Activated T-cell treated with anti-CD3 and anti-CD28 coated beads for 4 hours (primary cell): ENCODE data around the gene CLDND2.

Source experiments
- DNase-seq: peaks from one replicate; pipeline ENCODE4 v3.0.0-alpha.2; 2020

CLDND2 gene

GRCh38 chr19:51380379-51380778 is 11.6 kb upstream of the CLDND2 start:
- no peak for DNase-seq

GRCh38 chr19:51377422-51377821 is 8.6 kb upstream of the CLDND2 start:
- no peak for DNase-seq

GRCh38 chr19:51375504-51376221 is 6.9 kb upstream of the CLDND2 start:
- no peak for DNase-seq

- peak; percentile 65 for DNase-seq
Measured at GRCh38 chr19:51372649-51373504, 4.1 kb upstream of the CLDND2 start, which contains the start of gene NKG7. TSS of gene NKG7 (minus strand) at chr19:51372654. CDS start at chr19:51372535, 119 bp downstream.

- DNase-seq: no peak
Measured at GRCh38 chr19:51372021-51372648, 3.3 kb upstream of the CLDND2 start.

- DNase-seq: no peak
Measured at GRCh38 chr19:51371186-51371690, 2.4 kb upstream of the CLDND2 start.

GRCh38 chr19:51370230-51370629 is 1.4 kb upstream of the CLDND2 start:
- DNase-seq: no peak

GRCh38 chr19:51367565-51368365 is 1.0 kb downstream of the CLDND2 start:
- peak; percentile 97 for DNase-seq

GRCh38 chr19:51367255-51367564 is 1.6 kb downstream of the CLDND2 start:
- no peak for DNase-seq

- peak; percentile 85 for DNase-seq
Measured at GRCh38 chr19:51366389-51367254, 2.2 kb downstream of the CLDND2 start.

GRCh38 chr19:51365965-51366388 is 2.8 kb downstream of the CLDND2 start, which contains the start of gene ETFB:
TSS of gene ETFB (minus strand) at chr19:51366388. CDS start at chr19:51366326, 62 bp downstream.
- DNase-seq: no peak

- no peak for DNase-seq
Measured at GRCh38 chr19:51365211-51365964, 3.4 kb downstream of the CLDND2 start.

GRCh38 chr19:51364200-51365106 is 4.3 kb downstream of the CLDND2 start:
- DNase-seq: no peak

GRCh38 chr19:51361239-51361638 is 7.6 kb downstream of the CLDND2 start:
- DNase-seq: no peak

GRCh38 chr19:51359294-51359693 is 9.5 kb downstream of the CLDND2 start:
- no peak for DNase-seq

- no peak for DNase-seq
Measured at GRCh38 chr19:51357952-51358351, 10.9 kb downstream of the CLDND2 start.

GRCh38 chr19:51356159-51356801 is 12.5 kb downstream of the CLDND2 start:
- no peak for DNase-seq

- no peak for DNase-seq
Measured at GRCh38 chr19:51354742-51355148, 14.1 kb downstream of the CLDND2 start.
